Raji (cell line): ENCODE results near the gene ELFN1.

Experiments used
- POLR2A ChIP-seq: IDR thresholded peaks from 2 replicates; pipeline ENCODE4 v1.6.1; 2011; ENCODE audit warnings: low read depth, low read length, control low read depth; ENCODE audit not compliant: insufficient read depth

Gene ELFN1

DNA sequence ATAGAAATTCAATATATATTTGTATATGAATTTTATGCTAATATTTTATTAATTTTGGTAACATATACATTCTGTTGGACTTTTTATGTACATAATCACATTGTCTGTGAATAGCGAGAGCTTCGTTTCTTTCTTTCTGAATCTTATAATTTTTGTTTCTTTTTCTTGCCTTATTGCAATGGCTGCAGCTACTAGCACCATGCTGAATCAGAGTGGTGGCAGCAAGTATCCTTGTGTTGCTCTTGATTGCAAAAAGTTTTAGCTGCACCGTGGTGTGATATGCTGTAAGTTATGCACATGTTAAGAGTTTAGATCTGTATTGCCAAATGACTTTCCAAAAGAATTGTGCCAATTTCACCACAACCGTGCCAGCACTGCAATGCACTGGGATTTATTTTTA lies 32.6 kb downstream of the ELFN1 start:
- no peak for TF ChIP-seq POLR2A

DNA sequence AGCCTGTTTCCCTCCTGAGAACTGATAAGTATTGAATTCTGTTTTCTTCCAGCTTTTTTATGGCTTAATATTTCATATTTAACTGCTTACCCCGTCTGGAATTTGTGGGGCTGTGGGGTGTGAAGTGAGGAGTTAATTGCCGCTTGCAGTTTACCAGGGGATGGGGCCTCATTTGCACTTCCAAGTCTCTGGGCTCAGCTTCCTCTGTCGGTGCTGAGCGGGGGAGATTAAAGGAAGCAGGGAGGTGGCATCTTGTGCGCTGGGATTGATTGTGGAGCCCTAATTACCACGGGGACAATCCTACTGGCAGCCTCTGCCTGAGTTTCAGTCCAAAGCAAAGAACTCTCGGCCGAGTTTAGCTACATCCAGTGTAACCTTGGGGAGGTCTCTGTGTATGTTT lies 33.4 kb downstream of the ELFN1 start:
- no peak for TF ChIP-seq POLR2A

DNA sequence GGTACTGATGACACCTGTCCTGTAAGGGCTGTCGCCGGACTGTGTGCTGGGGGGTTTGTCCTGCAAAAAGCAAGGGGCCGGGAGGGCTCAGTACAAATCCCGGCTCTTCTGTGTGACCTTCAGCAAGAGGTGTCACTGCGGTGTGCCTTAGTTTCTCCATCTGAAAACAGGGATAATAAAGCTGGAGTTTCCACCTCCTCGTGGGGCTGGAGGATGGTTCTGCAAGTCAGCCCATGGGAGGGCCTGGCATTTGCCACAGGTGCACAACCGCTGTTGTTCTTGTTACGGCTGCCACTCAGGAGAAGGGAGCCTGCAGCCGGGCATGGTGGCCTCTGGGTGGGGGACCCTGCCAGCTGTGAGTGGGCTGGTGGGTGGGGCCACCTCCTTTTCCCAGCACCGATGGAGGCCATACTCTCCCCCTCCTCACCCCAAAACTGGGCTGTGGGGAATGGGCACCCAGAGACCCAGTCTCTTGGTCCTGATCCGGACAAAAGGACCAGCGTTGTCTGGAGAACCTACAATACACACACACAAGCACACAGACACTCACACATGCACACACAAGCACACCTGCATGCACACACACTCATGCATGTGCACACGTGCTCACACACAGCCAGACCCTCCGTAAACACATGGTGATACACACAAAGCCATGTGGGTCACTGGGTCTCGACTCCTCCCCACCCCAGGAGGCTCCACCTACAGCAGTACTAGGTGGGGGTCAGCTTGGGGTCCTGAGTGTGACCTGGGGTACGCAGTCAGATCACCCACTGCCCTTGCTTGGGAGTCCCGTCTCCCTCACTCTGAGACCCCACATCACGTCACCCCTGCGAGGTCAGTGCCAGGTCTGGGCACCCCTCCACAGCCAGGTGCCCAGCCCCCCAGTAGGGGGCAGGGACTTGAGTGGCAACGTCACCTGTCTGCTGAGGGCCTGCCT lies 34.1 kb downstream of the ELFN1 start:
- no peak for TF ChIP-seq POLR2A

DNA sequence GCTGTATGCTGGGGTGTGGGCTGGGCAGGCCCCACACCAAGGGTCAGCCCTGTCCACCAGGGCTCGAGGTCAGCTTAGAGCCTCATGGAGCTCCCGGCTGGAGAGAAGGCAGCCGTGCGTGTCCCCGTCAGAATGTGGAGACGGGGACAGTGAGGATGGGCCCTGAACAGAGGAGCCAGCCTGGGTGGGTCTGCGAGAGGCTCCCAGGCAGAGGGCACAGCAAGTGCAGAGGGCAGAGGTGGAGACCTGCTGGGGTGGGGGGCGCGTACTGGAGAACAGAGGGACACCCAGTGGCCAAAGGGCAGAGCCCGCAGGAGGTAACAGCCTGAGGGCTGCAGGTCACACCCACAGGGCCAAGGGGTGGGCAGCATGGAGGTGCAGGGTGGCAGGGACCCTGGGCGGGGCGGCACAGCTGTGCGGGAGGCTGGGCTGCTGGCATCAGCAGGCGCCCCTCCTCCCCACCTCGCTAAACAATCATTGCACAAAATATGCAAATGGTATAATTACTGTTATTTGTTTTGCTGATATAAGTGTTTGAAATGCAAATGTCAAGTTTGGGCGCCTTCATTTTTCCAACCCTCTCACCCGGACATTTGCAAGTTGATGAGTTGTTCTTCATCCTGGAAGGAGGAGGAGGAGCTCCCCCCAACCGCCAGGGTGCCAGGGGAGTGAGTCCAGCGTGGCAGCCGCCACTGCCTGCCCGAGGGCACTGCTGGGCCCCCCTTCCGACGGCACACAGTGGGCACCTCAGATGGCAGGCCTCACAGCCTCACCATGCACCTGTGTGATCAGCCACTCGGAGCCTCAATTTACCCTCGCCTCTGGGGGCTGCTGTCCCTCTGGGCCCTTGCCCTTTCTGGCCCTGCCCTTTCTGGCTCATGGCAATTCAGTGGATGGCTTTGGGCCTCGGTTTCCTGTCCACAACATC lies 35.0 kb downstream of the ELFN1 start:
- TF ChIP-seq POLR2A = no peak

DNA sequence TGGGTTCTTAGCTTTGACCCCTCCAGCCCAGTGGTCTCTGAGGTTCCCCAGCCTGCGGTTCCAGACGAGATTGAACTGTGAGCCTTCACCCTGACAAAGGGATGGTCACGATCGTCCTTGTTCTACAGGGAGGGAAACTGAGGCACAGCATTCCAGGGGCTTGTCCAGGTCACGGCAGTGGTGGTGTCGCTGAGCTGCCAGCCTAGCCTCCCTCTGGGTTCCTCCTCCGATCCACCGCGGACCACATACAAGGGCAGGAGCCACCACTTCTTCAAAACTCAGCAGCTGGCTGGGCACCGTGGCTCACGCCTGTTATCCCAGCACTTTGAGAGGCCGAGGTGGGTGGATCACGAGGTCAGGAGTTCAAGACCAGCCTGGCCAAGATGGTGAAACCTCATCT lies 35.8 kb downstream of the ELFN1 start:
- no peak for TF ChIP-seq POLR2A

DNA sequence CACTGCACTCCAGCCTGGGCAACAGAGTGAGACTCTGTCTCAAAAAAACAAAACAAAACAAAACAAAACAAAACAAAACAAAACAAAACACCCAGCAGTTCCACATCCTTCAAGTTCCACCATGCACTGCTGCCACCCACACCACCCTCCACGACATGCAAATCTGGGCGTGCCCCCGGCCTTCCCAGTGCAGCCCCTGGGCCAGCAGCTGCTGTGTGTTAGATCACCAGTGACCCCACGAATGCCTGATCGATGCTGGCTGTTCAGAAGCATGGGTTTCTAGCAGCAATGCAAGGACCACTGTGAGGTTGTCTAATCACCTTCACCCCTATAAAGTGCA lies 36.3 kb downstream of the ELFN1 start:
- no peak for TF ChIP-seq POLR2A

DNA sequence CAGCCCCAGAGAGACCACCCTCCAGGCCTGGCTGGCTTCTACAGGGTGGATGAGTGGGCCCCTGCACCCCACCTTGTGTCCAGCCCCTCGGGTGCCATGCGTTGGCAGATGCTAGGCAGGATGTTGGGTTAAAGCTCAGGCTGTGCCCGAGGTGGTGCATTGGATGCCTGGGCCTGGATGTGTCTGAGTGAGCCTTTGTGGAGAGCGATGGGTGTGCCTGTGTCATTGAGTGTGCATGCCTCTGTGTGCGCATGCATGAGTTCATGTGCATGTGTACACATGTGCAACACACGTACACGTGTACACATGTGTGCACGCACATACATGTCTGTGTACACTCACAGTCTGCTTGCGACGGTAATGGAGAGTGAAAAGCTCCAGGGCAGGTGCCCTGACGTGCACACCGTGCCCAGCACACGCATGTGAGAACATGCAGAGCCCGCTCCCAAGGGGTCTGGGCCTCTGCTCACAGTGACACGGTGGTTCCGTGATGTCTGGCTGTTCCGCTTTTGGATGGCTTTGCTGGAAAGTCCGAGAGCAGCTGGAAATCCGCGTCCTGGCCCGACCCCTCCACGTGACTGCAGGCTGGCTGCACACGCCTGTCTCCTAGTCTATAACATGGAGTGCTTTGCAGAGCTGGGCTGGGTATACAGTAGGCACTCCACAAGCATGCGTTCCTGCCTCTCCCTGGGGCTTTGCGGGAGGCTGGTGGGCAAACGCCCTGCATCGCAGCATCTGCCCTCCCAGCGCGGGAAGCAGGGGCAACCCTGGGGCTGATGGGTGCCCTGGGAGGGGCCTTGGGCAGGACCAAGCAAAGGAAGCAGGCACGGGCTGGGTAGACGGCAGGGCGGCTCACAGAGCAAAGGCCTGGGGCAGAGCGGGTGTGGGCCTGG lies 36.9 kb downstream of the ELFN1 start:
- TF ChIP-seq POLR2A = no peak

DNA sequence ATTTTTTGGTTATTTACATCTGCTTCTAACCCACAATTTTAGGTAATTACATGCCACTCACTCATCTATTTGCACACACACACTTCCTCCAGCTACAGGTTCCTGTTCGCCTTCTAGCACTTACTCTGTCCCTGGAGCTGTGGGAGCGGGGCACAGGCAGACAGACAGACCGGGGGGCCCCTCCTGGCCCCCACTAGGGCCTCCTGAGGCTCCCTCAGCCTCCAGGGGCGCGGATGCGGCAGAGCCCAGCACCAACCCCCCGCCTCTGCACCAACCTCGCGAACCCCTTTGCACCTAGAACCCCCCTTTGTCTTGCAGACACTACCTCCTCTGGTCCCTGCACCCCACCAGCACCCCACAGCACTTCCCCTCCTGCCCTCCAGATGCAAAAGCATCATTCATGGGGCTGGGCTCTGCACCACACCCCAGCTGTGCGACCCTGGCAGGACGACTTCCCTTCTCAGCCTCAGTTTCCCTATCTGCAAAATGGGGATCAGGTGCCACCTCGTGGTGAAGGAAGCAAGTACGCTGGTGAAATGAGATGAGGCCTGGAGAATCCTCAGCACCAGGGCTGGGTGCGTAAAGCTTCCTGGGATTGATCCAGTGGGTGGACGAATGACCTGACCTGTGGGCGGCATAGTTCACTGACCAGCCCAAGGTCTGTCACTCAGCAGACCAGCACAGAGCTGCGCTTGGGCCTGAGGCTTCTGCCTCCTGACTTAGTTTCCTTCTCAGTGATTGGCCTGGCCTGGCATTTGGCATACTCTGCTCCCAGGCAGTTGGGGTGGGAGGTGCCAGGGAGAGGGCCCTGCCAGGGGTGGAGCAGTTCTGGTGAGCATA lies 37.9 kb downstream of the ELFN1 start:
- TF ChIP-seq POLR2A = no peak

DNA sequence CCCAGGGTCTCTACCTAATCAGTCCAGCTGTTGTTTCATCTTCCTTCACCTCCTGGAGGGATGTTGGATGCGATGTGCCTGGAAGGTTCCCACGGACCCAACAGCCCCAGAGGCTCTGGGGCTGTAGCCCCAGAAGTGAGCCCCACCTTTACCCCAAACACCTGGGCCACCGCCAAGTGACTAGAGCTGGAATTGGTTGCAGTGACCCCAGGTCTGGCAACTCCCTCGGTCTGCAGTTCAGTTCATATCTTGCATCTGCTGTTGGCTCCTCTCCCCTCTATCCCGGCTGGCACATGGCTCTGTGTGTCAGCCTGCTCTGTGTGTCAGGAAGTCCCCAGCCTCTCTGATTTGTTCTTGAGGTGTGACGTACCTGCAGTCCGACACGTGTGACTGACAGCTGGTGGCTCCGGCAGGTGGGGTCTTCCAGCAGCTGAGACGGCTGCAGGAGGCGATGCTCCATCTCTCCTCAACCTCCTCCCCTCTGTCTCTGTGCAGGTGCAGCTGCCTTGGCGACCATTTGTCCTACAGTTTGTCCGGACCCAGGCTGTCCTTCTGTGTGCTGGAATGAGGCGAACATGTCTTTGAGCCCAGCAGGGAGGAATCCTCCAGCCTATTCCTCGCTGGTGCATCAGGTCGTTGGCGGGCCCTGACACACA lies 38.6 kb downstream of the ELFN1 start:
- no peak for TF ChIP-seq POLR2A

DNA sequence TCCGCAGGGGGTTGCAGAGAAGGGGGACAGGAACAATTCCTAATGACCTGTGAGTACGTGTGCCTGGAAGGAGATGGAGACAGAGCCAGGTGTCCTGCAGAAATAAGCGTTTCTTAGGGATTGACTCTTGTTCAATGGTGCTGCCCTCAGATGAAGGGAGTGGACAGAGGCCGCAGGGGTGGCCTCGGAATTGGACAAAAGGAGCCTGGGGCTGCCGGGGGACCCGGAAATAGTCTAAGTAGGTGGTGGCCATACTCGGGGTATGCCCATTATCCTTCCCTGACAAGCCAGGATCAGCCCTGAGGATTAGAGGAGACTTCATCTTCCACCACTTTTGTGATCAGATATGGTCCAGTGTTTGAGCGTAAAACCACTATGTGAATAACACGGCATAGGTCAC lies 39.2 kb downstream of the ELFN1 start:
- no peak for TF ChIP-seq POLR2A

DNA sequence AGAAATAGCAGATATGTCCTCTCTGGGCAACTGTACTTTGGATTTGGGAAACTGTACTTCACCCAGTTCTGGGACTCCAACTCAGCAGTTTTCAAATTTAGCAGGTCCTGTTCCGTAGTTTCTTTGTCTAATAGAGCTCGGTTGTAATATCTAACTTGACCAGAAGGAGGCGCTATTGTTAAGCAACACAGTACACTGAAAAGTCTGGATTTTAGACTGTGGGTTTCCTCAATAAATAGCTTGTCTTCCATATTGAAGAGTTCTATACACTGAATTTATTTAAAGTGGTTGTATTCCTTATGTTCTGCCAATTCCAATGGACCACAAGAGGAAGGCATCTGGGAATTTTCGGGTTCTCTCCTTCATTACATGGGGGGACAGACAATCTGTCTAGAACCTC lies 39.8 kb downstream of the ELFN1 start:
- TF ChIP-seq POLR2A = no peak

DNA sequence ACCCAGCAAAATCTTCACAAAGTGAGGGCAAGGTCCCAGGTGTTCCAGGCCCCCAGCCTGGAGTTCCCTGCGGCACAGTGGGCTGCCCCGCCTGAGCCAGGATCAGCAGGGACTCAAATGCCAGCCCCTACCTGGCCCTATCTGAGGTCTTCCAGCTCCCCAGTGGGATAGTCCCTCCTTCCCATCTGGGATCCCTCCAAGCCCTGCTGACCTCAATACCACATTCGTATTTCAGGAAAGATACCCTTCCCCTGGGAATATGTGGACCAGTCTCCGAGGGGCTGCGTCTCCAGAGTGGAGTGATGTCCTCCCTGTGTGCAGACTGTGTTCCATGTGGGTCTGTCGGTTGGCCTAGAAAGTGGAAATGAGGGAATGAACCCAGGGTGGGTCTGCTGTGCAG lies 40.9 kb downstream of the ELFN1 start:
- no peak for TF ChIP-seq POLR2A

DNA sequence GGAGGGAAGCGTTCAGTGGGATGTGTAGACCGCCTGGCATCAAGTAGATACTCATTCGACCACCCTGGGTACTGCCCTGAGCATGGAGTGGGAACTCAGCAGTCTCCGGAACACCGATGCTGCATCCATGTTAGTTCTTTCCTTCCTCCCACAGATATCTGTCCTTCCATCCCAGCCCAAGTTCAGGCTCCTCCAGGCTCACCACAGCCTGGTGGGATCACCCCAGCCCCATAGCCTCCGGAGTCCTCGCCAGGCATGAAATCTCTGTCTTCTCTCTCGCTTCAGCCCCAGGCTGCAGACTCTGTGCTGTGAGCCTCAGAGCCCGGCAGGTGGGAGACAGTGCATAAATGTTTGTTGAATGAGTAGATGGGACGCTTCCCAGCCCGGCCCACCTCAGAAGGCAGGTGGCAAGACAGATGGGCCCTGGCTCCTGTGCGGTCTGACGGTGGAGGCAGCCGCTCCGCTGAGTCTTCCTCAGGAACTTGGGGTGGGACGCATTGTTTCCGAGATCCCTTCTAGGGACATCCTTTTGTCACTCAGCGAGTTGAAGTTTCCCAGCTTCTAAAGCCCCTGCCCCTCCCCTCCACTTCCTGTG lies 42.9 kb downstream of the ELFN1 start:
- TF ChIP-seq POLR2A = no peak
